Psoas muscle (tissue), 8 donors: Measurements from ENCODE around the gene MYO1F. TPM values are rescaled to one million over a fixed set of nuclear protein-coding genes. Genes with fewer than 3 reads are reported as not detected.

ENCODE experiments used
- ATAC-seq, 4 donors: fragments of 200-7000 bp; cut with Tn5 transposase; one replicate each; pipeline ENCODE4 v1.9.1; 2020; ENCODE audit warnings: moderate library complexity in 3 of 4, mild to moderate bottlenecking in 2 of 4
- DNase-seq, 2 donors: peaks; one replicate each; pipeline ENCODE4 v3.0.0-alpha.2; 2020
- H3K27ac ChIP-seq: fragments of 200-600 bp; one replicate; pipeline ENCODE4 v1.8.0; 2022
- H3K27me3 ChIP-seq, 3 donors: fragments of 200-600 bp in 1 of 3; one replicate each; pipeline versions ENCODE4 v1.6.1 to v1.8.0; 2013 to 2022; ENCODE audit warnings: low read length in 2 of 3, mild to moderate bottlenecking in 2 of 3, moderate library complexity in 1 of 3; ENCODE audit not compliant: insufficient read depth in 3 of 3
- H3K36me3 ChIP-seq, 2 donors: fragments of 200-600 bp in 1 of 2; one replicate each; pipeline versions ENCODE4 v1.6.1 to v1.8.0; 2013 to 2022; ENCODE audit warnings: low read depth in 1 of 2, mild to moderate bottlenecking in 1 of 2, moderate library complexity in 1 of 2; ENCODE audit not compliant: insufficient read depth in 1 of 2
- H3K4me1 ChIP-seq: fragments of 200-600 bp; one replicate; pipeline ENCODE4 v1.8.0; 2022
- H3K4me3 ChIP-seq: fragments of 200-600 bp; one replicate; pipeline ENCODE4 v1.8.0; 2022; ENCODE audit warnings: mild to moderate bottlenecking
- H3K9me3 ChIP-seq: fragments of 200-600 bp; one replicate; pipeline ENCODE4 v1.8.0; 2022
- CTCF ChIP-seq: fragments of 200-600 bp; IDR thresholded peaks from one replicate; pipeline ENCODE4 v1.8.0; 2022; ENCODE audit warnings: antibody characterized with exemption
- WGBS, 3 donors: extraction: QIAGEN DNeasy Blood & Tissue Kit; methylation state at CpG; one replicate each; pipeline versions ENCODE4 v1.1.6 to v1.1.7; 2013; 5-methylcytosine and 5-hydroxymethylcytosine counted together
- intact Hi-C, 2 donors: fragments of 100-400 bp; cut with DNase I; formaldehyde crosslinking; loops; one replicate each; pipeline versions ENCODE4 v1.11.0 to v1.14.2; 2022
- polyA plus RNA-seq, 3 donors: library from polyadenylated mRNA; stranded (reverse); fragments of 200-250 nt; gene quantifications; one replicate each; pipeline ENCODE4 v1.2.3, GENCODE V29; 2013
- total RNA-seq, 4 donors: library from RNA; stranded (reverse); fragmentation: NEBNext Ultra II Directional in 2 of 4; extraction: Animal tissue kit (Norgen Biotek cat#: 25700) in 2 of 4; gene quantifications; one replicate each; pipeline versions ENCODE4 v1.2.1 to v1.2.4, GENCODE V29; 2021 to 2023
- donor health status: healthy with polysubstance abuse.
- donor health status: DM: no; HTN: no; CAD: no; lungs with moderate emphysema.
- donor health status: Bipolar disorder and iron deficiency.
- donor health status: healthy.
- donor health status: DM: yes; HTN: yes; CAD: no.
- donor health status: DM: no; HTN: no; CAD: no.
- donor health status: DM: no; HTN: no; CAD: no.
- donor health status: DM: yes; HTN: yes; CAD: no.

The MYO1F gene
- total and polyA plus RNA-seq, 7 donors, result 1.00 to 6.3 (median 3.5) TPM

- H3K9me3 ChIP-seq, result peaks cover 5% of the 10 kb centered on the region
- ATAC-seq, result no peak
- H3K4me1 ChIP-seq, result no peaks in the 10 kb centered on the region
- H3K27me3 ChIP-seq, result peaks cover 0 to 4% (median 0%) of the 10 kb centered on the region in 3 donors
- no peak overlapping the region for H3K27ac ChIP-seq
- TF ChIP-seq CTCF, result no peak
- no peaks in the 10 kb centered on the region for H3K36me3 ChIP-seq
- 92 to 94% (median 92%) methylated on average over 4 of the region's 4 CpGs for WGBS, 3 donors
- no peak for DNase-seq
- no peak overlapping the region for H3K4me3 ChIP-seq
- intact Hi-C loops, result no loop called here
Observed at GRCh38 chr19:8529369-8530006, 47.8 kb downstream of the MYO1F start.

- no peak for ATAC-seq
Observed at GRCh38 chr19:8528500-8528899, 48.7 kb downstream of the MYO1F start.

GRCh38 chr19:8526345-8527091 is 50.7 kb downstream of the MYO1F start:
- peaks cover 5% of the 10 kb centered on the region for H3K9me3 ChIP-seq
- ATAC-seq, result peak; percentile 70 to 82 (median 70)
- intact Hi-C loops, result no loop called here
- H3K36me3 ChIP-seq, result no peaks in the 10 kb centered on the region
- no peaks in the 10 kb centered on the region for H3K4me1 ChIP-seq
- WGBS, 3 donors, result 6 to 7% (median 6%) methylated on average over 48 to 57 of the region's 57 CpGs
- peaks cover 0 to 4% (median 0%) of the 10 kb centered on the region in 3 donors for H3K27me3 ChIP-seq
- H3K27ac ChIP-seq, result peak overlapping the region; percentile 76
- no peak for TF ChIP-seq CTCF
- peak; percentile 88 to 91 for DNase-seq
- H3K4me3 ChIP-seq, result peak overlapping the region; percentile 75

More at GRCh38 chr19:8528500-8528899, 48.7 kb downstream of the MYO1F start:
- no peak overlapping the region for H3K4me3 ChIP-seq
- no peak for DNase-seq
- H3K27ac ChIP-seq, result no peak overlapping the region
- H3K36me3 ChIP-seq, result no peaks in the 10 kb centered on the region
- intact Hi-C loops, result no loop called here
- H3K9me3 ChIP-seq, result peaks cover 5% of the 10 kb centered on the region
- H3K4me1 ChIP-seq, result no peaks in the 10 kb centered on the region
- WGBS, 3 donors, result 54 to 69% (median 63%) methylated on average over 4 of the region's 4 CpGs
- H3K27me3 ChIP-seq, result peaks cover 0 to 4% (median 0%) of the 10 kb centered on the region in 3 donors
- TF ChIP-seq CTCF, result no peak

- Histone ChIP-seq H3K36me3 (no peaks in the 10 kb centered on the region), H3K4me3 (peak overlapping the region; percentile 75), H3K27me3 (peaks cover 0 to 4% (median 0%) of the 10 kb centered on the region in 3 donors), H3K4me1 (no peaks in the 10 kb centered on the region), H3K9me3 (peaks cover 5% of the 10 kb centered on the region), H3K27ac (peak overlapping the region; percentile 83)
- 0 to 7% (median 4%) methylated on average over 15 of the region's 15 CpGs for WGBS, 3 donors
- peak; percentile 12 for TF ChIP-seq CTCF
- DNase-seq (no peak), ATAC-seq (no peak)
- intact Hi-C loops, result no loop called here
Observed at GRCh38 chr19:8525401-8525684, 51.9 kb downstream of the MYO1F start.
